ENCODE measurements around the gene SWSAP1. TPM values are rescaled to one million over a fixed set of nuclear protein-coding genes. Genes with fewer than 3 reads are reported as not detected.

The SWSAP1 gene
- total RNA-seq, 6 experiments from 2014 or later = 1.2 to 2.2 (median 1.6) TPM

DNA sequence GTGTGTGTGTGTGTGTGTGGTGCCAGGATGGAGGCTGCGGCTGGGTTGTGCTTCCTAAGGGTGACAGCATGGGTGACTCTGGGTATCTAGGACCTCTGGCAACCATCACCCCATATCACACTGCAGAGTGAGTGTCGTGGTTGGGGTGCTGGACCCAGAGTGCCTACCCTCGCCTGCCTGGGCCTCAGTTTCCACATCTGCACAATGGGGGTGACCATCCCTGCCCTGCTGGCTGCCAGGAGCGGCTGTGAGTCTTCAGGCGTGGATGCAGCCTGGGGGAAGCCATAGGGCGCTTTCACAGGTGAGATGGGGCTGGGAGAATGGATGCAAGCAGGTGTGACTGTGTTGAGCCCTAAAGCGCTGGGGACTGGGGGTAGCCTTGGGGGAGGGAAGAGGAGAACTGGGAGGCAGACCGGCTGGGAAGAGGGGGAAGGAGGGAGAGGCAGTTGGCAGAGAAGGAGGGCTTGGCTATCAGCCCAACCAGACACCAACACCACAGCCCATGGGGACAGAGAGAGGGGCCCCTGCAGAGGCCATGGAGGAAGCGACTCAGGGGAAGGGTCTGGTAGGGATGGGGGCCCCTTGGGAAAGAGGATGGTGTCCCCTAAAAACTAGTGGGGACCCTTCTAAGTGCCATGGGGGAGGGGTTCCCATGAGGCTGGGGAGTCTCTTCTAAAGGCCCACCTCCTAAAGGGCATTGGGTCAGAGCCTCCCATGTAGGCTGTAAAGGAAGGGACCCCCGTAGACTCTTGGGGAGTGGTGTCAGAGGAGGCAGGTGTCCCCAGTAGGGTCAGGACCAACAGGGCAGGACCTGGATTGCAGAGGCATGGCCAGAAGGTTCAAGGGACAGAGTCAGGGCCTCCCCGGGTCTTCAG, 17.6 kb upstream of the SWSAP1 start:
- H3K36me3 Mint-ChIP-seq (ENCODE audit: low read depth) = no peaks in the 10 kb centered on the region; the same call in 1 of the 2 replicates
- no peaks in the 10 kb centered on the region for H3K9me3 Mint-ChIP-seq
- peaks cover 11% of the 10 kb centered on the region for H3K4me1 Mint-ChIP-seq (ENCODE audit: low read depth)
- no peak overlapping the region for H3K27ac Mint-ChIP-seq
- peak overlapping the region; percentile 91 for H3K4me3 Mint-ChIP-seq
- TF ChIP-seq, protein P1, sequence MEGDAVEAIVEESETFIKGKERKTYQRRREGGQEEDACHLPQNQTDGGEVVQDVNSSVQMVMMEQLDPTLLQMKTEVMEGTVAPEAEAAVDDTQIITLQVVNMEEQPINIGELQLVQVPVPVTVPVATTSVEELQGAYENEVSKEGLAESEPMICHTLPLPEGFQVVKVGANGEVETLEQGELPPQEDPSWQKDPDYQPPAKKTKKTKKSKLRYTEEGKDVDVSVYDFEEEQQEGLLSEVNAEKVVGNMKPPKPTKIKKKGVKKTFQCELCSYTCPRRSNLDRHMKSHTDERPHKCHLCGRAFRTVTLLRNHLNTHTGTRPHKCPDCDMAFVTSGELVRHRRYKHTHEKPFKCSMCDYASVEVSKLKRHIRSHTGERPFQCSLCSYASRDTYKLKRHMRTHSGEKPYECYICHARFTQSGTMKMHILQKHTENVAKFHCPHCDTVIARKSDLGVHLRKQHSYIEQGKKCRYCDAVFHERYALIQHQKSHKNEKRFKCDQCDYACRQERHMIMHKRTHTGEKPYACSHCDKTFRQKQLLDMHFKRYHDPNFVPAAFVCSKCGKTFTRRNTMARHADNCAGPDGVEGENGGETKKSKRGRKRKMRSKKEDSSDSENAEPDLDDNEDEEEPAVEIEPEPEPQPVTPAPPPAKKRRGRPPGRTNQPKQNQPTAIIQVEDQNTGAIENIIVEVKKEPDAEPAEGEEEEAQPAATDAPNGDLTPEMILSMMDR (IDR thresholded peaks at IDR 0.05) = no peak
- H3K27me3 Mint-ChIP-seq (ENCODE audit: insufficient read depth) = peaks cover 2% of the 10 kb centered on the region
- no peak for DNase-seq

DNA sequence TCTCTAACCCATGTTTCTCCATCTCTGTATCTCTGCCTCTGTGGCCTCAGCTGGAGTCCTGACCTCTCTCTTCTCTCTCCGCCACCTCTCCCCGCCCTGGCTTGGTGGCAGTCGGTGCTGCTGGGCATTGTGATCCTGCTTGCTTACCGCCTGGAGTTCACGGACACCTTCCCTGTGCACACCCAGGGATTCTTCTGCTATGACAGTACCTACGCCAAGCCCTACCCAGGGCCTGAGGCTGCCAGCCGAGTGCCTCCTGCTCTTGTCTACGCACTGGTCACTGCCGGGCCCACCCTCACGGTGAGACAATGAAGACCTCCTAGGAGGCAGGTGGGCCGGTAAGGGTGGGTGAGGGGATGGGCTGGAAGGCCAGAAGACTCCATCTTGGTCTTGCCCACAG, 15.0 kb upstream of the SWSAP1 start:
- TF ChIP-seq, protein P1 (IDR thresholded peaks at IDR 0.05) = no peak
- Mint-ChIP-seq H3K9me3 (no peaks in the 10 kb centered on the region), H3K27me3 (ENCODE audit: insufficient read depth) (no peaks in the 10 kb centered on the region; the same call in 1 of the 2 replicates), H3K36me3 (ENCODE audit: low read depth) (no peaks in the 10 kb centered on the region; the same call in 1 of the 2 replicates), H3K4me3 (no peak overlapping the region), H3K4me1 (ENCODE audit: low read depth) (peaks cover 11% of the 10 kb centered on the region), H3K27ac (no peak overlapping the region)
- no peak for DNase-seq

GRCh38 chr19:11361037-11361770, 13.3 kb upstream of the SWSAP1 start:
- H3K36me3 Mint-ChIP-seq (ENCODE audit: low read depth) = no peaks in the 10 kb centered on the region; the same call in 1 of the 2 replicates
- TF ChIP-seq, protein P1 (IDR thresholded peaks at IDR 0.05) = peak; percentile 9; the same call in 1 of the 2 replicates
- no peak overlapping the region for H3K27ac Mint-ChIP-seq
- H3K4me3 Mint-ChIP-seq = no peak overlapping the region
- DNase-seq = no peak
- no peaks in the 10 kb centered on the region for H3K9me3 Mint-ChIP-seq
- peaks cover 5% of the 10 kb centered on the region for H3K4me1 Mint-ChIP-seq (ENCODE audit: low read depth)
- no peaks in the 10 kb centered on the region; the same call in 1 of the 2 replicates for H3K27me3 Mint-ChIP-seq (ENCODE audit: insufficient read depth)

- Mint-ChIP-seq H3K4me1 (ENCODE audit: low read depth) (no peaks in the 10 kb centered on the region), H3K36me3 (ENCODE audit: low read depth) (no peaks in the 10 kb centered on the region; the same call in 1 of the 2 replicates), H3K4me3 (no peak overlapping the region), H3K27me3 (ENCODE audit: insufficient read depth) (no peaks in the 10 kb centered on the region; the same call in 1 of the 2 replicates), H3K9me3 (no peaks in the 10 kb centered on the region), H3K27ac (no peak overlapping the region)
- DNase-seq = no peak
- TF ChIP-seq, protein P1 (IDR thresholded peaks at IDR 0.05) = no peak
These were observed 12.4 kb upstream of the SWSAP1 start for GRCh38 chr19:11361771-11362731.

DNA sequence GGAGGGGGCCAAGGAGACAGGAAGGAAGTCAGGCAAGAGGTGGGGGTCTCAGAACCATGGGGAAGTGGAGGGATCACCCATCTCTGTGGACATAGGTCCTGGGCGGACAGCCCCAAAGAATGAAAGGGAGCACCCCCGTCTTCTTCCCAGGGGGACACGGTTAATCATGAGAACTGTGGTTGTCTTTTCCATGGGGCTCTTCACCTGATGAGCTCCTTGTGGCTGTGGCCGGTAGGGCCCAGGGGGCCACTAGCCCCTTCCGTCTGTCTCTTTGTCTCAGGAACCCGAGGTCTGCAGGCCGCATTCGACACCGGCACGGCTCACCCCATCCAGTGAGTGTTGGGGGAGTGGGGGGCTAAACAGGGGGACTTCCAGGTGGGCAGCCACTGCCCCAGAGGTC, 10.6 kb upstream of the SWSAP1 start:
- H3K36me3 Mint-ChIP-seq (ENCODE audit: low read depth) = no peaks in the 10 kb centered on the region; the same call in 1 of the 2 replicates
- no peaks in the 10 kb centered on the region for H3K9me3 Mint-ChIP-seq
- H3K27me3 Mint-ChIP-seq (ENCODE audit: insufficient read depth) = no peaks in the 10 kb centered on the region; the same call in 1 of the 2 replicates
- H3K27ac Mint-ChIP-seq = no peak overlapping the region
- no peaks in the 10 kb centered on the region for H3K4me1 Mint-ChIP-seq (ENCODE audit: low read depth)
- TF ChIP-seq, protein P1 (IDR thresholded peaks at IDR 0.05) = no peak
- no peak overlapping the region for H3K4me3 Mint-ChIP-seq
- no peak for DNase-seq
